Ishikawa (cell line): Measurements from ENCODE around the gene MTCH2.

Experiments used
- CEBPB ChIP-seq: IDR thresholded peaks from 2 replicates; pipeline ENCODE4 v1.6.1; 2012
- CREB1 ChIP-seq: IDR thresholded peaks from 2 replicates; pipeline ENCODE4 v1.6.1; 2012; ENCODE audit warnings: low read depth
- EGR1 ChIP-seq: IDR thresholded peaks from 2 replicates; pipeline ENCODE4 v1.6.1; 2012
- EP300 ChIP-seq: IDR thresholded peaks from 2 replicates; pipeline ENCODE4 v1.6.1; 2012; ENCODE audit warnings: borderline replicate concordance
- FOXM1 ChIP-seq: IDR thresholded peaks from 2 replicates; pipeline ENCODE4 v1.6.1; 2012; ENCODE audit warnings: low read depth, borderline replicate concordance
- MAX ChIP-seq: IDR thresholded peaks from 2 replicates; pipeline ENCODE4 v1.6.1; 2012
- NFIC ChIP-seq: IDR thresholded peaks from 2 replicates; pipeline ENCODE4 v1.6.1; 2012
- RAD21 ChIP-seq: IDR thresholded peaks from 2 replicates; pipeline ENCODE4 v1.6.1; 2012; ENCODE audit warnings: low read depth
- REST ChIP-seq: IDR thresholded peaks from 2 replicates; pipeline ENCODE4 v1.6.1; 2012; ENCODE audit warnings: low read depth, mild to moderate bottlenecking
- TAF1 ChIP-seq: IDR thresholded peaks from 2 replicates; pipeline ENCODE4 v1.6.1; 2012; ENCODE audit warnings: low read depth, mild to moderate bottlenecking
- TCF12 ChIP-seq: IDR thresholded peaks from 2 replicates; pipeline ENCODE4 v1.6.1; 2012; ENCODE audit warnings: low read depth
- TEAD4 ChIP-seq: IDR thresholded peaks from 2 replicates; pipeline ENCODE4 v1.6.1; 2012
- USF1 ChIP-seq: IDR thresholded peaks from 2 replicates; pipeline ENCODE4 v1.6.1; 2012
- YY1 ChIP-seq: IDR thresholded peaks from 2 replicates; pipeline ENCODE4 v1.6.1; 2012; ENCODE audit warnings: low read depth
- ZBTB7A ChIP-seq: IDR thresholded peaks from 2 replicates; pipeline ENCODE4 v1.6.1; 2012; ENCODE audit warnings: low read depth

The MTCH2 gene

GRCh38 chr11:47628026-47628425, 14.3 kb downstream of the MTCH2 start:
- TF ChIP-seq TCF12 (no peak), TAF1 (no peak), EGR1 (no peak), YY1 (no peak)

GRCh38 chr11:47626234-47626633, 16.1 kb downstream of the MTCH2 start:
- no peak for TF ChIP-seq EP300
- no peak for TF ChIP-seq TEAD4
- no peak for TF ChIP-seq ZBTB7A
- TF ChIP-seq MAX = no peak
- no peak for TF ChIP-seq FOXM1
- no peak for TF ChIP-seq RAD21
- TF ChIP-seq USF1 = no peak
- TF ChIP-seq CEBPB = no peak

- no peak for TF ChIP-seq USF1
- TF ChIP-seq EGR1 = no peak
- no peak for TF ChIP-seq TAF1
- TF ChIP-seq TEAD4 = no peak
- TF ChIP-seq CEBPB = no peak
- no peak for TF ChIP-seq YY1
- no peak for TF ChIP-seq RAD21
- no peak for TF ChIP-seq MAX
- no peak for TF ChIP-seq NFIC
- TF ChIP-seq ZBTB7A = no peak
- TF ChIP-seq FOXM1 = no peak
- TF ChIP-seq TCF12 = no peak
These were observed 21.5 kb downstream of the MTCH2 start for GRCh38 chr11:47620836-47621378.

- TF ChIP-seq NFIC (no peak), MAX (no peak), EGR1 (no peak), TAF1 (no peak), ZBTB7A (no peak), REST (no peak), CEBPB (no peak)
These were observed 24.9 kb downstream of the MTCH2 start for GRCh38 chr11:47617417-47617809.

- peak; percentile 50; the same call in 1 of the 2 replicates for TF ChIP-seq RAD21
- no peak for TF ChIP-seq TEAD4
These were observed 25.5 kb downstream of the MTCH2 start for GRCh38 chr11:47616726-47617416.

GRCh38 chr11:47615249-47615648, 27.1 kb downstream of the MTCH2 start:
- TF ChIP-seq EP300 = no peak
- TF ChIP-seq RAD21 = no peak

- TF ChIP-seq MAX (no peak), TCF12 (no peak), YY1 (no peak), NFIC (no peak), EP300 (no peak)
These were observed 31.0 kb downstream of the MTCH2 start for GRCh38 chr11:47611348-47611794.

GRCh38 chr11:47609675-47610074, 32.7 kb downstream of the MTCH2 start:
- no peak for TF ChIP-seq YY1
- no peak for TF ChIP-seq CREB1
- TF ChIP-seq TEAD4 = no peak
- TF ChIP-seq RAD21 = no peak
- TF ChIP-seq REST = no peak
- TF ChIP-seq FOXM1 = no peak
- no peak for TF ChIP-seq MAX
- TF ChIP-seq CEBPB = no peak
- no peak for TF ChIP-seq USF1
- TF ChIP-seq ZBTB7A = no peak
- no peak for TF ChIP-seq EGR1
- no peak for TF ChIP-seq EP300
- no peak for TF ChIP-seq TAF1
- no peak for TF ChIP-seq NFIC
- TF ChIP-seq TCF12 = no peak
